Thoracic aorta (tissue), 2 donors: Measurements from ENCODE around the gene FKBP2. TPM values are rescaled to one million over a fixed set of nuclear protein-coding genes. Genes with fewer than 3 reads are reported as not detected.

ENCODE experiments used
- ATAC-seq: fragments of 150-250 bp; one replicate; pipeline ENCODE4 v1.8.0; 2017; ENCODE audit warnings: low read depth; ENCODE audit not compliant: insufficient number of reproducible peaks, low FRiP score
- DNase-seq: peaks from one replicate; pipeline ENCODE4 v3.0.0-alpha.2; 2020; ENCODE audit warnings: low spot score
- H3K27ac ChIP-seq, 2 donors: fragments of 200-600 bp; sonication (generic); 1 replicate in 1 of 2; 2 replicates in 1 of 2; pipeline ENCODE4 v1.5.1; 2016; ENCODE audit warnings: mild to moderate bottlenecking in 2 of 2, moderate library complexity in 2 of 2
- H3K27me3 ChIP-seq: fragments of 200-600 bp; sonication (generic); replicated peaks from 2 replicates; pipeline ENCODE4 v1.6.0; 2016; ENCODE audit warnings: mild to moderate bottlenecking; ENCODE audit not compliant: insufficient read depth
- H3K36me3 ChIP-seq: fragments of 200-600 bp; sonication (generic); one replicate; pipeline ENCODE4 v1.5.1; 2016
- H3K4me1 ChIP-seq, 2 donors: fragments of 200-600 bp; sonication (generic); 1 replicate in 1 of 2; 2 replicates in 1 of 2; pipeline versions ENCODE4 v1.5.1 to v1.6.0; 2016; ENCODE audit warnings: low read depth in 2 of 2, mild to moderate bottlenecking in 1 of 2; ENCODE audit not compliant: control insufficient read depth in 1 of 2
- H3K4me3 ChIP-seq: fragments of 200-600 bp; sonication (generic); 2 replicates; pipeline ENCODE4 v1.5.1; 2016; ENCODE audit warnings: mild to moderate bottlenecking
- H3K9me3 ChIP-seq: fragments of 200-600 bp; sonication (generic); 2 replicates; pipeline ENCODE4 v1.5.1; 2016
- total RNA-seq, 2 donors: library from RNA; depleted of rRNA; stranded (reverse); fragments of >200 nt; gene quantifications; one replicate each; pipeline versions ENCODE4 v1.1.0 to v1.2.3, GENCODE V29; 2016
- TF ChIP-seq, protein P1 (sequence below): fragments of 200-600 bp; sonication (generic); IDR thresholded peaks from one replicate; pipeline ENCODE4 v1.5.1; 2019; ENCODE audit warnings: antibody characterized with exemption

The FKBP2 gene
- total RNA-seq, 2 donors from 2014 or later: 51.7 to 53.0 TPM

GRCh38 chr11:64248578-64248977, 7.7 kb downstream of the FKBP2 start:
- Histone ChIP-seq H3K4me1 (peaks cover 27 to 48% of the 10 kb centered on the region in 2 donors), H3K36me3 (peaks cover 5% of the 10 kb centered on the region), H3K4me3 (no peak overlapping the region), H3K27ac (no peak overlapping the region), H3K27me3 (no peaks in the 10 kb centered on the region), H3K9me3 (no peaks in the 10 kb centered on the region)
- TF ChIP-seq, protein P1, sequence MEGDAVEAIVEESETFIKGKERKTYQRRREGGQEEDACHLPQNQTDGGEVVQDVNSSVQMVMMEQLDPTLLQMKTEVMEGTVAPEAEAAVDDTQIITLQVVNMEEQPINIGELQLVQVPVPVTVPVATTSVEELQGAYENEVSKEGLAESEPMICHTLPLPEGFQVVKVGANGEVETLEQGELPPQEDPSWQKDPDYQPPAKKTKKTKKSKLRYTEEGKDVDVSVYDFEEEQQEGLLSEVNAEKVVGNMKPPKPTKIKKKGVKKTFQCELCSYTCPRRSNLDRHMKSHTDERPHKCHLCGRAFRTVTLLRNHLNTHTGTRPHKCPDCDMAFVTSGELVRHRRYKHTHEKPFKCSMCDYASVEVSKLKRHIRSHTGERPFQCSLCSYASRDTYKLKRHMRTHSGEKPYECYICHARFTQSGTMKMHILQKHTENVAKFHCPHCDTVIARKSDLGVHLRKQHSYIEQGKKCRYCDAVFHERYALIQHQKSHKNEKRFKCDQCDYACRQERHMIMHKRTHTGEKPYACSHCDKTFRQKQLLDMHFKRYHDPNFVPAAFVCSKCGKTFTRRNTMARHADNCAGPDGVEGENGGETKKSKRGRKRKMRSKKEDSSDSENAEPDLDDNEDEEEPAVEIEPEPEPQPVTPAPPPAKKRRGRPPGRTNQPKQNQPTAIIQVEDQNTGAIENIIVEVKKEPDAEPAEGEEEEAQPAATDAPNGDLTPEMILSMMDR: no peak
- ATAC-seq (no peak), DNase-seq (no peak)

- H3K27me3 ChIP-seq: no peaks in the 10 kb centered on the region
- peaks cover 27 to 52% of the 10 kb centered on the region in 2 donors for H3K4me1 ChIP-seq
- no peak overlapping the region for H3K27ac ChIP-seq
- ATAC-seq (no peak), DNase-seq (no peak)
- peaks cover under 1% of the 10 kb centered on the region for H3K36me3 ChIP-seq
- no peaks in the 10 kb centered on the region for H3K9me3 ChIP-seq
- TF ChIP-seq, protein P1: no peak
- H3K4me3 ChIP-seq: no peak overlapping the region
Measured at GRCh38 chr11:64249038-64249437, 8.1 kb downstream of the FKBP2 start.

- H3K9me3 ChIP-seq: no peaks in the 10 kb centered on the region
- peaks cover 26 to 51% of the 10 kb centered on the region in 2 donors for H3K4me1 ChIP-seq
- no peak for ATAC-seq
- H3K36me3 ChIP-seq: no peaks in the 10 kb centered on the region
- TF ChIP-seq, protein P1: no peak
- no peak overlapping the region for H3K27ac ChIP-seq
- DNase-seq: no peak
- H3K27me3 ChIP-seq: no peaks in the 10 kb centered on the region
- H3K4me3 ChIP-seq: no peak overlapping the region
Measured at GRCh38 chr11:64249563-64250414, 8.9 kb downstream of the FKBP2 start.

- no peak overlapping the region for H3K27ac ChIP-seq
Measured at GRCh38 chr11:64250415-64251015, 9.6 kb downstream of the FKBP2 start.

More at GRCh38 chr11:64250415-64251015, 9.6 kb downstream of the FKBP2 start:
- Histone ChIP-seq H3K4me1 (peaks cover 19 to 44% of the 10 kb centered on the region in 2 donors), H3K9me3 (no peaks in the 10 kb centered on the region), H3K36me3 (peaks cover 5% of the 10 kb centered on the region), H3K27me3 (no peaks in the 10 kb centered on the region), H3K4me3 (peak overlapping the region; percentile 82)
- TF ChIP-seq, protein P1: no peak
- ATAC-seq: no peak
- no peak for DNase-seq
